AG09309 (cell line): ENCODE data around the gene KCNG2.

Source experiments
- DNase-seq: peaks from one replicate; pipeline ENCODE4 v3.0.0-alpha.2; 2010; ENCODE audit warnings: low read depth
- H3K4me3 ChIP-seq: 2 replicates; pipeline ENCODE4 v1.5.1; 2011; ENCODE audit warnings: mild to moderate bottlenecking, low read depth, low read length, moderate library complexity; ENCODE audit not compliant: control insufficient read depth
- CTCF ChIP-seq: IDR thresholded peaks from 2 replicates; pipeline ENCODE4 v1.5.1; 2011; ENCODE audit warnings: mild to moderate bottlenecking, low read depth, low read length, inconsistent platforms; ENCODE audit not compliant: insufficient read depth, control insufficient read depth; ENCODE audit errors: missing control alignments

KCNG2 gene

GRCh38 chr18:79923896-79924585, 126.3 kb downstream of the KCNG2 start:
- TF ChIP-seq CTCF: no peak
- no peak overlapping the region for H3K4me3 ChIP-seq
- no peak for DNase-seq

- no peak overlapping the region for H3K4me3 ChIP-seq
- DNase-seq: no peak
- TF ChIP-seq CTCF: no peak
These were observed 127.3 kb downstream of the KCNG2 start for GRCh38 chr18:79924814-79925731.

- no peak for DNase-seq
- TF ChIP-seq CTCF: no peak
- no peak overlapping the region for H3K4me3 ChIP-seq
These were observed 128.6 kb downstream of the KCNG2 start for GRCh38 chr18:79926306-79926705.

GRCh38 chr18:79926715-79927606, 129.2 kb downstream of the KCNG2 start:
- no peak overlapping the region for H3K4me3 ChIP-seq
- no peak for TF ChIP-seq CTCF
- DNase-seq: no peak

- no peak for DNase-seq
- TF ChIP-seq CTCF: no peak
- no peak overlapping the region for H3K4me3 ChIP-seq
These were observed 130.1 kb downstream of the KCNG2 start for GRCh38 chr18:79927607-79928562.
